ENCODE measurements around the gene CDH16. TPM values are rescaled to one million over a fixed set of nuclear protein-coding genes. Genes with fewer than 3 reads are reported as not detected.
A peak's percentile ranks its signal among the peaks of the same experiment; 100 is the strongest.

Gene CDH16
- total and polyA plus RNA-seq, 2 of the 13 experiments (the other 11 are each of a cell fraction or from before 2014, with no cell fraction given), result 2.7 to 3.9 TPM

- TF ChIP-seq SSRP1 (CRISPR knock-in tag; IDR thresholded peaks at IDR 0.05), result peak; percentile 82
- TF ChIP-seq BRD4 (CRISPR knock-in tag; IDR thresholded peaks at IDR 0.05), result no peak
- TF ChIP-seq TFE3 (CRISPR knock-in tag; IDR thresholded peaks at IDR 0.05), result peak; percentile 55
- TF ChIP-seq ADNP (CRISPR knock-in tag; IDR thresholded peaks at IDR 0.05), result no peak
- TF ChIP-seq YEATS2 (CRISPR knock-in tag; IDR thresholded peaks at IDR 0.05; ENCODE audit: borderline replicate concordance), result peak; percentile 29; the same call in 1 of the 2 replicates
- TF ChIP-seq ZNF691 (CRISPR knock-in tag; IDR thresholded peaks at IDR 0.05; ENCODE audit: borderline replicate concordance, low read depth), result no peak
- 0 out of 2 replicates have a peak, but pooled peaks have one; percentile 28 for TF ChIP-seq HDAC1 (CRISPR knock-in tag; IDR thresholded peaks at IDR 0.05)
- TF ChIP-seq NFE2L2 (IDR thresholded peaks at IDR 0.05; ENCODE audit: low read length), result 0 out of 2 replicates have a peak, but pooled peaks have one; percentile 11
- TF ChIP-seq RERE (CRISPR knock-in tag; IDR thresholded peaks at IDR 0.05; ENCODE audit: low read depth), result no peak
- 0 out of 2 replicates have a peak, but pooled peaks have one; percentile 15 for TF ChIP-seq ZNF451 (CRISPR knock-in tag; IDR thresholded peaks at IDR 0.05)
- TF ChIP-seq ELF3 (CRISPR knock-in tag; IDR thresholded peaks at IDR 0.05), result peak; percentile 22; the same call in 1 of the 2 replicates
- TF ChIP-seq RBAK (CRISPR knock-in tag; IDR thresholded peaks at IDR 0.05), result no peak
- TF ChIP-seq ZBTB7B (CRISPR knock-in tag; IDR thresholded peaks at IDR 0.05), result 0 out of 2 replicates have a peak, but pooled peaks have one; percentile 29
- TF ChIP-seq ZNF777 (CRISPR knock-in tag; IDR thresholded peaks at IDR 0.05), result peak; percentile 70
- TF ChIP-seq ZHX2 (IDR thresholded peaks at IDR 0.05; ENCODE audit: low read depth), result no peak
- TF ChIP-seq ZHX2 (CRISPR knock-in tag; IDR thresholded peaks at IDR 0.05; ENCODE audit: borderline replicate concordance), result no peak
These were observed 23.6 kb downstream of the CDH16 start (continued) for GRCh38 chr16:66894948-66895688.

Measured in HepG2 (cell line).